ENCODE data around the gene STYXL2. TPM values are rescaled to one million over a fixed set of nuclear protein-coding genes. Genes with fewer than 3 reads are reported as not detected.

STYXL2 gene
- total and polyA plus RNA-seq, 2 donors (not counting 1 experiment from before 2014, with no cell fraction given): not detected

DNA sequence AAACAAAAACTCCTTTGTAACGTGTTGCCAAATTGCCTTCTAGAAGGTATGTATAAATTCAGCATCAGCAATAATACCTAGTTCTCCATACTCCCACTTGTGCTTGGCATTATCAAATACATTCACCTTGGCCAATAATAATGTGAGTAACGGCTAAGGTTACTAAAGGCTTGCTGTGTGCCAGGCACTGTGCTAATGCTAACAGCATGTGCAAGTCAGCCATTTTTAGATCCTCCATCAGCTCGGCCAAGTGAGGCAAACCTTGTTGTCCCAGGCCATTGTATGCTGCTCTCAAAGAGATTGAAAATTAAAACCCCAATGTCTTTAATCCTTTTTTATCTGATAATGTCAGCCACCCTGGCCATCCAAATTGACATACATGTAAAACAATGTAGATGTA lies 48.1 kb downstream of the STYXL2 start:
- WGBS (ENCODE audit: insufficient coverage): 100% methylated on average over 1 of the region's 3 CpGs
- TF ChIP-seq EZH2 (IDR thresholded peaks at IDR 0.05; ENCODE audit: borderline replicate concordance, insufficient read depth, low read depth, low read length, poor library complexity, severe bottlenecking): no peak
- TF ChIP-seq, protein P1, sequence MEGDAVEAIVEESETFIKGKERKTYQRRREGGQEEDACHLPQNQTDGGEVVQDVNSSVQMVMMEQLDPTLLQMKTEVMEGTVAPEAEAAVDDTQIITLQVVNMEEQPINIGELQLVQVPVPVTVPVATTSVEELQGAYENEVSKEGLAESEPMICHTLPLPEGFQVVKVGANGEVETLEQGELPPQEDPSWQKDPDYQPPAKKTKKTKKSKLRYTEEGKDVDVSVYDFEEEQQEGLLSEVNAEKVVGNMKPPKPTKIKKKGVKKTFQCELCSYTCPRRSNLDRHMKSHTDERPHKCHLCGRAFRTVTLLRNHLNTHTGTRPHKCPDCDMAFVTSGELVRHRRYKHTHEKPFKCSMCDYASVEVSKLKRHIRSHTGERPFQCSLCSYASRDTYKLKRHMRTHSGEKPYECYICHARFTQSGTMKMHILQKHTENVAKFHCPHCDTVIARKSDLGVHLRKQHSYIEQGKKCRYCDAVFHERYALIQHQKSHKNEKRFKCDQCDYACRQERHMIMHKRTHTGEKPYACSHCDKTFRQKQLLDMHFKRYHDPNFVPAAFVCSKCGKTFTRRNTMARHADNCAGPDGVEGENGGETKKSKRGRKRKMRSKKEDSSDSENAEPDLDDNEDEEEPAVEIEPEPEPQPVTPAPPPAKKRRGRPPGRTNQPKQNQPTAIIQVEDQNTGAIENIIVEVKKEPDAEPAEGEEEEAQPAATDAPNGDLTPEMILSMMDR (IDR thresholded peaks at IDR 0.05): no peak
- intact Hi-C loops (cut with micrococcal nuclease): no loop called here
- DNase-seq (no peak), ATAC-seq (ENCODE audit: low read depth) (no peak)
- Mint-ChIP-seq H3K4me1 (no peaks in the 10 kb centered on the region), H3K9me3 (ENCODE audit: insufficient read depth) (peaks cover 2% of the 10 kb centered on the region), H3K27me3 (peaks cover 10% of the 10 kb centered on the region), H3K27ac (no peak overlapping the region), H3K4me3 (no peak overlapping the region)
- POLR2A ChIA-PET: no interaction called here
- Histone ChIP-seq H3K4me1 (ENCODE audit: control insufficient read depth in 2 of 2, insufficient read depth in 2 of 2, low read length in 2 of 2) (no peaks in the 10 kb centered on the region), H3K4me2 (replicated peaks; ENCODE audit: low read depth, low read length, poor library complexity, severe bottlenecking) (no peak overlapping the region), H4K20me1 (ENCODE audit: control insufficient read depth, insufficient read depth, low read length, poor library complexity, severe bottlenecking) (no peaks in the 10 kb centered on the region), H3K27ac (ENCODE audit: low read length in 2 of 2) (no peak overlapping the region), H3K9me3 (ENCODE audit: control extremely low read depth in 1 of 3, control insufficient read depth in 2 of 3, insufficient read depth in 1 of 3, low read length in 2 of 3) (peaks cover 0 to 4% (median 4%) of the 10 kb centered on the region in 3 donors), H3K4me3 (ENCODE audit: control extremely low read depth in 1 of 5, extremely low read depth in 1 of 5, insufficient read depth in 1 of 5, low read depth in 2 of 5, low read length in 4 of 5) (no peak overlapping the region), H3K36me3 (replicated peaks in 1 of 2; ENCODE audit: control extremely low read depth in 1 of 2, control insufficient read depth in 1 of 2, extremely low read depth in 1 of 2, insufficient read depth in 2 of 2, low read length in 1 of 2) (no peaks in the 10 kb centered on the region), H3K27me3 (replicated peaks in 1 of 4; ENCODE audit: control extremely low read depth in 1 of 4, control insufficient read depth in 3 of 4, insufficient read depth in 4 of 4, low read length in 3 of 4) (peaks cover 0 to under 1% (median 0%) of the 10 kb centered on the region in 4 experiments), H3K79me2 (ENCODE audit: control insufficient read depth, insufficient read depth, low read length) (no peaks in the 10 kb centered on the region), H3K9ac (ENCODE audit: low read length) (no peak overlapping the region), H2AFZ (ENCODE audit: insufficient read depth, low read depth, low read length, poor library complexity, severe bottlenecking) (no peak overlapping the region)
- CTCF ChIA-PET: no interaction called here

Other genes starting within 250 kb of the STYXL2 start
- gene TADA1, start 217.8 kb upstream of the STYXL2 start, total RNA-seq: 12.9 and 13.1 TPM in 2 replicates
- 12.0 and 13.0 TPM in 2 replicates for gene TADA1, start 217.8 kb upstream of the STYXL2 start, polyA plus RNA-seq
- 0.36 TPM in 1 of 2 replicates, not detected in the other for gene ILDR2, start 118.5 kb upstream of the STYXL2 start, total RNA-seq
- 0.01 and 0.03 TPM in 2 replicates for gene ILDR2, start 118.5 kb upstream of the STYXL2 start, polyA plus RNA-seq
- gene MAEL, start 104.8 kb upstream of the STYXL2 start, total RNA-seq: not detected in 2 replicates
- 0.04 TPM in 1 of 2 replicates, not detected in the other for gene MAEL, start 104.8 kb upstream of the STYXL2 start, polyA plus RNA-seq
- gene GPA33, start 3.7 kb upstream of the STYXL2 start, total RNA-seq: 0.34 and 0.91 TPM in 2 replicates
- 2.4 and 2.5 TPM in 2 replicates for gene GPA33, start 3.7 kb upstream of the STYXL2 start, polyA plus RNA-seq
- gene POU2F1, start 126.8 kb downstream of the STYXL2 start, total RNA-seq: 47.4 and 48.8 TPM in 2 replicates
- gene POU2F1, start 126.8 kb downstream of the STYXL2 start, polyA plus RNA-seq: 5.2 and 11.1 TPM in 2 replicates

Measured in B cell (primary cell).